ENCODE data around the gene GATAD2A. TPM values are rescaled to one million over a fixed set of nuclear protein-coding genes. Genes with fewer than 3 reads are reported as not detected.

GATAD2A gene
- total and polyA plus RNA-seq, 2 of the 8 experiments (the other 6 are each of a cell fraction or from before 2014, with no cell fraction given): 38.4 to 205 TPM

GRCh38 chr19:19485161-19485997 is 79.9 kb downstream of the GATAD2A start:
- WGBS, 2 experiments (ENCODE audit: extremely low coverage in 1 of 2, insufficient coverage in 1 of 2, insufficient read length in 1 of 2, insufficient replicate concordance in 2 of 2, low coverage in 1 of 2, low lambda C conversion rate in 2 of 2, missing lambda C conversion rate in 1 of 2): 88% methylated on average over 15 of the region's 15 CpGs; no CpG with 5 or more reads in 1 of the 2 experiments
- no peaks in the 10 kb centered on the region for H3K27me3 ChIP-seq (replicated peaks in 1 of 4; ENCODE audit: control insufficient read depth in 3 of 4, extremely low read depth in 1 of 4, insufficient read depth in 3 of 4, low read length in 3 of 4)
- no peak overlapping the region for H2BK20ac ChIP-seq (ENCODE audit: low read length)
- peaks cover 23% of the 10 kb centered on the region for H3K79me1 ChIP-seq (ENCODE audit: low read depth, low read length)
- H3K9me3 ChIP-seq (ENCODE audit: insufficient read depth in 2 of 2, low read depth in 1 of 2, low read length in 1 of 2): no peaks in the 10 kb centered on the region
- H3K27ac ChIP-seq (ENCODE audit: low read depth, low read length): no peak overlapping the region
- peaks cover 11 to 36% (median 22%) of the 10 kb centered on the region in 4 experiments for H3K4me1 ChIP-seq (replicated peaks in 1 of 4; ENCODE audit: control insufficient read depth in 3 of 4, insufficient read depth in 4 of 4, low read length in 3 of 4)
- no peaks in the 10 kb centered on the region for H3K23me2 ChIP-seq (ENCODE audit: low read depth, low read length)
- 0 out of 2 replicates have a peak overlapping the region, but pooled peaks have one; percentile 39 for H2BK12ac ChIP-seq (ENCODE audit: low read depth, low read length)
- H2AK5ac ChIP-seq (ENCODE audit: low read depth, low read length): no peak overlapping the region
- no peak overlapping the region; the same call in 1 of the 2 replicates for H3K18ac ChIP-seq (ENCODE audit: extremely low read depth, low read length)
- no peak overlapping the region for H3K4me3 ChIP-seq (ENCODE audit: extremely low read depth in 1 of 4, insufficient read depth in 2 of 4, low read depth in 3 of 4, low read length in 4 of 4)
- no peak overlapping the region for H2BK15ac ChIP-seq (ENCODE audit: low read length)
- H2BK5ac ChIP-seq (ENCODE audit: low read depth, low read length): peak overlapping the region; percentile 18; the same call in 1 of the 2 replicates
- no peak overlapping the region for H4K5ac ChIP-seq (ENCODE audit: insufficient read length, low read depth, low read length)
- H3K4ac ChIP-seq (replicated peaks; ENCODE audit: insufficient read length, low read depth, low read length): no peak overlapping the region
- H2AFZ ChIP-seq (ENCODE audit: low read length): no peak overlapping the region
- DNase-seq (ENCODE audit: low read depth in 1 of 2, low spot score in 2 of 2) (no peak), FAIRE-seq (no peak)
- H4K91ac ChIP-seq (replicated peaks; ENCODE audit: insufficient read length, low read length): no peak overlapping the region
- no peak overlapping the region for H3K14ac ChIP-seq (ENCODE audit: insufficient read length)
- no peak overlapping the region for H3K23ac ChIP-seq (ENCODE audit: insufficient read length)
- peaks cover 11 to 39% of the 10 kb centered on the region in 2 experiments for H4K20me1 ChIP-seq (replicated peaks in 1 of 2; ENCODE audit: control insufficient read depth in 1 of 2, insufficient read depth in 2 of 2, low read length in 2 of 2)
- peaks cover 6 to 69% of the 10 kb centered on the region in 2 experiments; a peak in 3 of 4 replicates for H3K79me2 ChIP-seq (ENCODE audit: control insufficient read depth in 1 of 2, insufficient read depth in 2 of 2, low read length in 2 of 2)
- CTCF ChIA-PET (ENCODE audit: partially characterized antibody): interaction anchor here (0.9 to 9.8 kb wide), 4 partner anchors 9 to 120 kb away, joined by 3 to 146 read pairs (median 26); no protein-coding TSS in a partner anchor
- no peak overlapping the region; a peak in 1 of 7 replicates for H3K9ac ChIP-seq (replicated peaks in 1 of 4; ENCODE audit: extremely low read depth in 1 of 4, low read depth in 3 of 4, low read length in 3 of 4)
- POLR2A ChIA-PET (ENCODE audit: partially characterized antibody): interaction anchor here (1.0 to 1.5 kb wide), 4 partner anchors 10 to 80 kb away, joined by 3 to 5 read pairs (median 4); partner anchors contain the start of gene GATAD2A
- H2BK120ac ChIP-seq (replicated peaks; ENCODE audit: low read depth, low read length): no peak overlapping the region
- 0 out of 2 replicates have a peak overlapping the region, but pooled peaks have one; percentile 51 for H4K8ac ChIP-seq (ENCODE audit: extremely low read depth, insufficient read depth, low read length)
- no peak overlapping the region for H3K56ac ChIP-seq (replicated peaks; ENCODE audit: insufficient read length, low read depth, low read length)
- H3K36me3 ChIP-seq (ENCODE audit: control insufficient read depth in 2 of 4, insufficient read depth in 4 of 4, low read length in 3 of 4): peaks cover 0 to 3% (median under 1%) of the 10 kb centered on the region in 4 experiments; a peak in 2 of 8 replicates
- no peak overlapping the region for H3K4me2 ChIP-seq (ENCODE audit: insufficient read depth in 1 of 2, low read depth in 2 of 2, low read length in 2 of 2)
- TF ChIP-seq TCF12 (IDR thresholded peaks at IDR 0.05; ENCODE audit: low read depth, low read length) (no peak), SP1 (IDR thresholded peaks at IDR 0.05; ENCODE audit: low read depth, low read length) (no peak), CEBPB (IDR thresholded peaks at IDR 0.05; ENCODE audit: low read depth, low read length) (no peak), SIX5 (IDR thresholded peaks at IDR 0.05; ENCODE audit: low read depth, low read length) (no peak), PHF8 (conservative IDR thresholded peaks at IDR 0.05; ENCODE audit: low read depth, low read length) (no peak), SAP30 (IDR thresholded peaks at IDR 0.05; ENCODE audit: insufficient read depth, insufficient replicate concordance, low read length) (no peak), CHD1 (IDR thresholded peaks at IDR 0.05; ENCODE audit: low read depth, low read length) (no peak), TBP (IDR thresholded peaks at IDR 0.05; ENCODE audit: low read depth, low read length) (no peak), KDM1A (IDR thresholded peaks at IDR 0.05; ENCODE audit: borderline replicate concordance, low read length) (no peak)

All from H1 (cell line).